Transverse colon (tissue), 4 donors: ENCODE measurements around the gene ALDH9A1. TPM values are rescaled to one million over a fixed set of nuclear protein-coding genes. Genes with fewer than 3 reads are reported as not detected.
"Not testable (repeated sequence)": the region's sequence is repeated elsewhere in the genome, so short reads cannot be mapped to it uniquely, and the experiment has no call there.

Experiments
- DNase-seq: peaks from one replicate; pipeline ENCODE4 v3.0.0-alpha.2; 2019
- H3K27ac ChIP-seq, 4 donors: fragments of 200-600 bp; sonication (generic); 2 replicates each; pipeline ENCODE4 v1.5.1; 2016 to 2018; ENCODE audit warnings: inconsistent platforms in 4 of 4
- H3K27me3 ChIP-seq: fragments of 200-600 bp; sonication (generic); 2 replicates; pipeline ENCODE4 v1.5.1; 2017; ENCODE audit warnings: inconsistent platforms
- H3K36me3 ChIP-seq, 4 donors: fragments of 200-600 bp; sonication (generic); 2 replicates each; pipeline ENCODE4 v1.5.1; 2017 to 2019; ENCODE audit warnings: inconsistent platforms in 4 of 4
- H3K4me1 ChIP-seq, 4 donors: fragments of 200-600 bp; sonication (generic); 2 replicates each; pipeline ENCODE4 v1.5.1; 2017 to 2020; ENCODE audit warnings: inconsistent platforms in 4 of 4
- H3K4me3 ChIP-seq, 4 donors: fragments of 200-600 bp; sonication (generic); 1 replicate in 1 of 4; 2 replicates in 3 of 4; pipeline versions ENCODE4 v1.5.1 to v1.6.1; 2017 to 2019; ENCODE audit warnings: inconsistent platforms in 4 of 4
- H3K9me3 ChIP-seq, 2 donors: fragments of 200-600 bp; sonication (generic); 2 replicates each; pipeline ENCODE4 v1.5.1; 2017 to 2019; ENCODE audit warnings: inconsistent platforms in 2 of 2
- CTCF ChIP-seq, 5 experiments: fragments of 200-600 bp in 3 of 5; fragments of 450-650 bp in 2 of 5; sonication (generic) in 3 of 5; IDR thresholded peaks; 1 replicate in 2 of 5; 2 replicates in 3 of 5; pipeline ENCODE4 v1.5.1; 2016 to 2017; ENCODE audit warnings: antibody characterized with exemption in 5 of 5, inconsistent platforms in 3 of 5, mild to moderate bottlenecking in 2 of 5, moderate library complexity in 1 of 5
- EP300 ChIP-seq: sonication (generic); formaldehyde crosslinking; IDR thresholded peaks from one replicate; pipeline ENCODE4 v1.6.1; 2017; ENCODE audit warnings: antibody characterized with exemption, low read depth
- POLR2A ChIP-seq: fragments of 450-650 bp; IDR thresholded peaks from one replicate; pipeline ENCODE4 v1.6.1; 2016; ENCODE audit warnings: antibody characterized with exemption, mild to moderate bottlenecking, moderate library complexity
- POLR2AphosphoS5 ChIP-seq, 3 donors: sonication (generic); formaldehyde crosslinking; IDR thresholded peaks; one replicate each; pipeline ENCODE4 v1.6.1; 2016; ENCODE audit warnings: antibody characterized with exemption in 3 of 3
- WGBS, 2 donors: methylation state at CpG; one replicate each; pipeline ENCODE4 v1.1.5; 2018; ENCODE audit warnings: low coverage in 1 of 2; 5-methylcytosine and 5-hydroxymethylcytosine counted together
- in situ Hi-C, 4 donors: fragments of 200-750 bp; cut with MboI; loops; one replicate each; pipeline versions ENCODE4 v1.15.0 to v1.15.1; 2017; ENCODE audit warnings: low sequenced_read_pairs in 3 of 4, low pct_ligation_motif_present in 1 of 4, low pct_unique_long_range_greater_than_20kb in 1 of 4
- intact Hi-C: fragments of 100-400 bp; cut with DNase I; formaldehyde crosslinking; loops from one replicate; pipeline ENCODE4 v1.15.1; 2023; ENCODE audit warnings: low total_unique reads
- total RNA-seq, 4 donors: library from RNA; depleted of rRNA; stranded (reverse); fragments of >200 nt; gene quantifications; one replicate each; pipeline ENCODE4 v1.1.0, GENCODE V29; 2016

The ALDH9A1 gene
- total RNA-seq, 4 donors from 2014 or later: 15.3 to 103 (median 59.5) TPM

GRCh38 chr1:165707984-165708706 is 9.8 kb upstream of the ALDH9A1 start:
- WGBS, 2 donors: 83 to 87% methylated on average over 4 to 11 of the region's 11 CpGs

GRCh38 chr1:165703648-165704047 is 5.3 kb upstream of the ALDH9A1 start:
- peaks cover 3% of the 10 kb centered on the region for H3K27me3 ChIP-seq
- no peak overlapping the region for H3K27ac ChIP-seq
- H3K9me3 ChIP-seq: no peaks in the 10 kb centered on the region
- no peak for TF ChIP-seq POLR2A
- no peak for TF ChIP-seq POLR2AphosphoS5 (IDR thresholded peaks at IDR 0.05)
- no peak for TF ChIP-seq EP300
- no peak for TF ChIP-seq CTCF (IDR thresholded peaks at IDR 0.05)
- in situ Hi-C loops: loop anchor here in 3 of 4 donors (25.0 kb wide), 4 partner anchors 209 to 784 kb away; partner anchors contain the start of gene FAM78B (in 1 of the 3)
- DNase-seq: no peak
- no peaks in the 10 kb centered on the region for H3K36me3 ChIP-seq
- 68 to 76% methylated on average over 2 of the region's 2 CpGs for whole genome bisulfite sequencing, 2 donors
- no peak overlapping the region for H3K4me3 ChIP-seq
- intact Hi-C loops: no loop called here
- peaks cover 0 to 7% (median 6%) of the 10 kb centered on the region in 4 donors for H3K4me1 ChIP-seq

More at GRCh38 chr1:165707984-165708706, 9.8 kb upstream of the ALDH9A1 start:
- Histone ChIP-seq H3K27me3 (peaks cover 6% of the 10 kb centered on the region), H3K4me3 (no peak overlapping the region), H3K9me3 (no peaks in the 10 kb centered on the region), H3K27ac (no peak overlapping the region), H3K36me3 (no peaks in the 10 kb centered on the region), H3K4me1 (no peaks in the 10 kb centered on the region)
- no peak for DNase-seq
- TF ChIP-seq POLR2A (no peak), POLR2AphosphoS5 (IDR thresholded peaks at IDR 0.05) (no peak), EP300 (no peak), CTCF (IDR thresholded peaks at IDR 0.05) (no peak)
- in situ Hi-C loops: loop anchor here in 3 of 4 donors (5.0 to 25.0 kb wide), 5 partner anchors 204 to 779 kb away; partner anchors contain the start of gene FAM78B (in 1 of the 3)
- intact Hi-C loops: no loop called here

DNA sequence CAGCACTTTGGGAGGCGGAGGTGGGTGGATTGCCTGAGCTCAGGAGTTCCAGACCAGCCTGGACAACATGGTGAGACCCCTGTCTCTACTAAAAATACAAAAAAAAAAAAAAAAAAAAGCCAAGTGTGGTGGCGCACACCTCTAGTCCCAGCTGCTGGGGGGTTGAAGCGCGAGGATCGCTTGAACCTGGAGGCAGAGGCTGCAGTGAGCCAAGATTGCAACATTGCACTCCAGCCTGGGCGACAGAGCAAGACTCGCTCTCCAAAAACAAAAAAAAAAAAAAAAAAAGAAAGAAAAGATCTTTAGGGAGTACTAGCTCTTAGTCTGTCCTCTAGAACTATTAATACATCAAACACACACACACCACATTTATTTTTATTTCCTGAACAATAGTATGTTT is 3.6 kb upstream of the ALDH9A1 start:
- 97% methylated on average over 7 of the region's 7 CpGs; no CpG with 5 or more reads in 1 of the 2 donors for WGBS, 2 donors
- in situ Hi-C loops: loop anchor here in 3 of 4 donors (25.0 kb wide), 4 partner anchors 210 to 785 kb away; partner anchors contain the start of gene FAM78B (in 1 of the 3)
- H3K4me3 ChIP-seq, H3K27me3 ChIP-seq, DNase-seq, H3K9me3 ChIP-seq, H3K36me3 ChIP-seq, intact Hi-C loops, H3K27ac ChIP-seq: not testable (repeated sequence)
- peaks cover 6 to 15% (median 10%) of the 10 kb centered on the region in 4 donors for H3K4me1 ChIP-seq

GRCh38 chr1:165699577-165699976 is 1.2 kb upstream of the ALDH9A1 start:
- Histone ChIP-seq H3K9me3 (no peaks in the 10 kb centered on the region), H3K4me1 (peaks cover 13 to 29% (median 20%) of the 10 kb centered on the region in 4 donors), H3K27ac (no peak overlapping the region), H3K27me3 (peaks cover 3% of the 10 kb centered on the region), H3K4me3 (no peak overlapping the region), H3K36me3 (no peaks in the 10 kb centered on the region)
- no peak for DNase-seq
- 80 to 92% methylated on average over 2 to 3 of the region's 3 CpGs for WGBS, 2 donors
- intact Hi-C loops: loop anchor here (10.0 kb wide), 1 partner anchor 55 kb away; no protein-coding TSS in a partner anchor
- in situ Hi-C loops: loop anchor here in 1 of 4 donors (10.0 kb wide), 1 partner anchor 95 kb away; no protein-coding TSS in a partner anchor
- TF ChIP-seq CTCF (IDR thresholded peaks at IDR 0.05): no peak
